DMS153 (cell line): ENCODE results near the gene ATP6V1B1.
A peak's percentile ranks its signal among the peaks of the same experiment; 100 is the strongest.

Source experiments
- DNase-seq: peaks from one replicate; lab custom pipeline; 2025; lab: John Stamatoyannopoulos, UW

ATP6V1B1 gene

DNA sequence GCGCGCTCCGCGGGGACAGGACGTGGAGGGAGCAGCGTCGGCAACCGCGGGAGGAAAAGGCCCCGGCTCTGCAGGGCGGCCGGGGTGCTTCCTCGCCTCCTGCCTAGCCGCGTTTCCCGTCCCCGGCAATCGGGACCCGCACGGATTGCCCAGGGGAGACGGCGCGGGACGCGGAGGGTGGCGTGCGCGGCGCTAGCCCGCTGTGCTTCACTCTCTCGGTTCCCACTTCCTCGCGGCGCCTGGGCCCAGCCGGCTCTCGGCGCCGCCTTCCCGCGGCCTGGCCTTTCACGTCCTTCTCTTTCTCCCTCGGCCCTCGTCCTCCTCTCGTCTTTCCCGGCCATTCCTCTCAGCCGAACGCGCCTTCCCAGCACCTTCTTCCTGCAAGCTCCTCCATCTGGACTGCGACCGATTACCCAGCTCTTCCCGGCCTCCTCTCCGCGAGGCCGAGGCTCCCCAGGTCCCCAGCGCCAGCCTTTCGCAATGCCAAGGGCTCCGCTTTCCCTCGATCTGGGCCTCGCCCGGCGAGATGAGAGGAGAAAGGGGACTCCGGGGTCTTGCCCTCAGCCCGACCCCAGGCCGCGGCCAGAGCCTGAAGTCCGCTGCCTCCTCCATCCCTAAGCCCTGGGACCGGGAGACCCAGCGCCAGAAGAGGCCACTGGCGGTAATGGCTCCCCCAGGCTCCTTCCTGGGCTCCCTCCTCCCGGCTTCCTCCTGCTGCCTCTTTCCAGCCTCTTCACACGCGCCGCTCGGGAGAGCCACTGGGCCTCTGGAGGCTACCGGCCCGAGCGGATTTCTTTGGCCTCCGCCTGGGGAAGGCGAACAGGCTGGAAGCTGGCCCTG lies 34.3 kb upstream of the ATP6V1B1 start:
- no peak for DNase-seq

- no peak for DNase-seq
Observed at GRCh38 chr2:70902067-70902442, 33.6 kb upstream of the ATP6V1B1 start.

- no peak for DNase-seq
Observed at GRCh38 chr2:70902579-70902978, 33.1 kb upstream of the ATP6V1B1 start.

- no peak for DNase-seq
Observed at GRCh38 chr2:70903171-70903570, 32.5 kb upstream of the ATP6V1B1 start.

- DNase-seq = no peak
Observed at GRCh38 chr2:70903641-70904340, 31.9 kb upstream of the ATP6V1B1 start.

DNA sequence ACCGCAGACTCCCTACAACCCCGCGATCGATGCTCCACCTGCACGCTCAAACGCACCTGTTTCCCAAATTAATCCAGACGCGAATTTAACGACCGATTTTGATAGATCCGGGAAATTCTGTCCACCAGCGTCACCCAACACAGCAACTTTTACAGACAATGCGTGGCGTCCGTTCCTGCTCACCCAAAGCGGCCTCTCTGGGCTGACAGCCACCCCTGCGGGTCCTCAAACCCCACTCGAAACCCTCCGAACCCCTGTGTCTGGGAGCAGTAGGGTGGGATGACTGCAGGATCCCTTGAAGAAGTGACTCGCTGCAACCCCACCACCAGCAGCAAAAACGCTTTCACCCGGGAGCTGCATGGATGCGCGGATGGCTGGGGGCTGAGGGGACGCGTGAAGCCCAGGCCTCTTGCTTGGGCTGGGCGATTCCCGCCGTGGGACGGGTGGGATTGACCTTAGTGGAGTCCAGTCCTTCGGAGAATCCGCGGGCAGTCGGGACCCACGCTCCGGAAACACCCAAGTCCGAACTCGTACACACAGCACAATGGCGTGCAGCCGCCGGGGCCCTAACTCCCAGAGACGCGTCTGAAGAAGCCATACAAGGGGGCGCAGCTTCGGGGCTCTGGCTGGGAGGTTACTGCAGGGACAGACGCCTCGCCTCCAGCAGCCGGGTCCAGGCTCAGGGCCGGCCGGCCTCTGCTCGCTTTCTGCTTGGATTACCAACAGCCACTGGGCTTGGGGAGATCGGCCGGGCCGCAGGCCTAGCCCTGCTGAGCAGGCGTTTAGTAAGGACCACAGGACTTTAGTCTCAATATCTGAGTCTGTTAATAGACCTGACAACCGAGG lies 31.1 kb upstream of the ATP6V1B1 start:
- DNase-seq = no peak

DNA sequence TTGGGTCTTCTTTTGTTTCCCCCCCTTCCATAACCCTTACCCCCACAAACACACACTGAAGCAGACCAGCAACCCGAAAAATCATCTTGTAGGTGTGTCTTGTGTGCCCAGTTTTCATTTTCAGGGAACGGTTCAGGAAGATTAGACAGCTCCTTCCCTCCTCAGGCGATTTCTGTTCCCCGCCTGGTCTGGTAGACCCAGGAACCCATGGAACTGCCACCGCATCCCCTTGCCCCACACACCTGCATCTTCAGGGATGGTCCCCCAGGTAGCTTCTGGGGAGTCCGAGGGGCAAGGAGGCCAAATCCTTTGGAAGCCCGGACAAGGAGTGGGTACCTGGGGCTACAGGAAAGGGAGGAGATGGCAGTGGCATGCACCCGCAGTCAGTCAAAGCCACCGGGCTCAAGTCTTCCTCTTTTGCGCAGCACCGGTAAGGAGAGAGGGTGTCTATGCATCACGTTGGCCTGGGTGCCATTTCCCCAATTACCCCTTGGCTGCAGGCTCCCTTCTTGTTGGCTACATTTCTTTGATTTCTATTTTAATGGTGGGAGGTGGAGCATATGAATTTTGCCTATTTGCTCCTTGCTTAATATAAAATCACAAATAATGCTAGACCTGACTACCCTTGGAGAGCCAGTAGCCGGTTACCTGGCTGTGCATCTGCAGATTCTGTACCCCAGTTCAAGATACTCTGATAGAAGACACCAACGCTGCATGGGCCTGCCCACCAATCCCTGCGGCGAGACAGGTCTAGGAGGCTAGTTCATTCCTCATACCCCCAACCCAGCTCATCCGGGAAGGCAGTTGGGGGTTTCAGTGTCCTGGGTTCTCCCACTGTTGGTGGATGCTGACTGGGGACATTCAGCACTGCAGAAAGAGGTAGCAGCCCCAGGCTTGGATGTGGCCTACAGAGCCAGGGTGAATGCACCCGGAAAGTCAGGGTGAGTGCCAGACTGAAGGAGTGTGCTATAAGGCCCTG lies 30.0 kb upstream of the ATP6V1B1 start:
- DNase-seq = no peak

GRCh38 chr2:70906439-70907005 lies 29.2 kb upstream of the ATP6V1B1 start:
- no peak for DNase-seq

DNA sequence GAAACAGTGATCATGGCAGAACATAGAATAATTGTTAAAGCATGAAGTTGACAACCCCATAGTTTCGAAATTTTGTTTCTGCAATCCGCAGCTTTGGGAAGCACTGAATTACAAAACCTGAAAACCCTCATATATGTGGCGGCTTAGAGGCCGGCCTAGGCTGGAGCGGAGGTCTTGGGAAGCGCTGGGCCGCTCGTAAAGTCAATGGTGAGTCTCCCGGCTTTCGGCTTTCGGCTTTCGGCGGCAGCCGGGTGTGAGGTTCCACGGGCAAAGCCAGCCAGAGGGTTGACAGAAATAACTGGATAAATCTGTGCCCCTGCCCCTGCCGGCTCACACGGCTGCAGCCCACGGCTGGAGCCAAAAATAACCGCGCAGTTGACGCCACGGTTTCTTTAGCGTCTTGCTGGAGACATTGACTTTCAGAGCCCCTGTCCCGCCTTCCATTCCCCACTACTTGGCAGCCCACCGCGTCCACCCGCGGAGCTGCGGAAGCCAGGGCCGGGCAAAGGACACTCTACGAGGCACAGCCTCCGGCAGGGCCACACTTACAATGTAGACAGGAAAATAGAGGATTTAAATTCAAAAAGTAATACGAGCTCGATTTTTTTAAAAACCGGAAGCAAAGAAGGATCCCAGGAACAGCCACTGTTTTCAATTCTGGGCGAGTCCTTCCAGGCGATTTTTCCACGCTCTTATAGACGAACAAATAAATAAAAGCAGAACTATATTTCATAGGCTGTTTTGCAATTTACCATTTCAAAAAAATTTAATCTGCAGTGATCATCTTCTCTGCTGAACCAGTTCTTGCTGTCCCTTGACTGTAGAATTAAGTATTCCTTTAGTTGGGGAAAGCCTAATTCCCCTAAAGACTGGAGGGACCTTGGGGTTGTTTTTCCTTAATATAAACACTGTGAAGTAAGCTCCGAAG lies 28.3 kb upstream of the ATP6V1B1 start:
- no peak for DNase-seq

DNA sequence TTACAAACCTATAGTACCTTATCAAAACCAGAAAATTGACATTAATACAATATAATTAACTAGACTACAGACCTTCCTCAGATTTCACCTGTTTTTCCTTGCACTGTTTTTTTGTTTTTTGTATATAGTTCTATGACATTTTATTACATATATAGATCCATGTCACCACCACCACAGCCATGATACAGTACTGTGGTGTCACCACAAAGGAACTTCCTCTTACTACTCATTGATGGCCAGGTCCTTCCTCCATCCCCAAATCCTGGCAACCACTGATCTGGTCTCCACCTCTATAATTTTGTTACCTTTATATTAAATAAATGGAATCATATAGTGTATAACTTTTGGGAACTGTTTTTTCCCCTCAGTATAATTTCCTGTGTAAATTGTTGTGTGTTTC lies 19.4 kb upstream of the ATP6V1B1 start:
- no peak for DNase-seq

- no peak for DNase-seq
Observed at GRCh38 chr2:70918016-70918415, 17.7 kb upstream of the ATP6V1B1 start.

DNA sequence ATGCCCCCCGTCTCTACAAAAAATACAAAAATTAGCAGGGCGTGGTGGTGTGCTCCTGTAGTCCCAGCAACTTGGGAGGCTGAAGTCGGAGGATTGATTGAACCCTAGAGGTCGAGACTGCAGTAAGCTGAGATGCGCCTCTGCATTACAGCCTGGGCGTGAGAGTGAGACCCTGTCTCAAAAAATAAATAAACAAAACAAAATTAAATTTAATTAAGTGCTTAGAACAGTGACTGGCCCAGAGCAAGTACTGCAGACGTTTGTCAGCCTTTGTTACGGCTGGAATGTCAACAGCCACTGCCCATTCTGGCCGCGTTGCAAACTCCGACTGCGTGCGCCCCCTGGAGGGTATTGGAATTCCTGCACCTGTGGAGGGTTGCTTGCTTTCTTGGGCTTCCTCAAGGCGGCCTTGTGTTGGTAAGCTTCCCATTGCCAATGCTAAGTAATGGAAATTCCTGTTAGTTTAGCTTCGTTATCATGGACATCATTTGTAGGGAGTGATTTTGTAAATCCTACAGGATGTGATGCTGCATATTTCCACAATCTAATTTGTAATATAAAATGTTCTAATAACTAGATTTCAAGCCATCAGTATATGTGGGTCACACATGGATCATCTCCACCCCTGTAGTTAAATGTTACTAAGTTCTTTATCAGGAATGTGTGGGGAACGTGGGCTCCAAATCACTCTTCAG lies 15.9 kb upstream of the ATP6V1B1 start:
- peak; percentile 37 for DNase-seq

DNA sequence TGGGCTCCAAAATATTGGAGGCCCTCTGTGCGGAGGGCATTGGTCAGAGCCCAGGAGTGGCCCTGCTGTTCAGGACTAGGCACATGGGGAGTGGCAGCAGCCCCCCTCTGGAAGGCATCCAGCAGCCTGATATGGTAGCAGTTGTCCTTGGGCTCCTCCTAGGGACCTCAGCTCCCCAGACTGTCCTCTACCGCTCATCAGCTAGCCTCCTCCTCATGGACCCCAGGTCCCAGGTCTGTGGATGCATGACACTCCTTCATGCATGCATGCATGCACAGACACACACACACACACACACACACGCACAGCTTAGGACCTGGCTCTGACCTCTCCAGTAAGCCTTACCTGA lies 15.4 kb upstream of the ATP6V1B1 start:
- no peak for DNase-seq

- DNase-seq = no peak
Observed at GRCh38 chr2:70921031-70921430, 14.7 kb upstream of the ATP6V1B1 start.

GRCh38 chr2:70921839-70922234 lies 13.9 kb upstream of the ATP6V1B1 start:
- no peak for DNase-seq

- no peak for DNase-seq
Observed at GRCh38 chr2:70922235-70923234, 13.2 kb upstream of the ATP6V1B1 start.

- DNase-seq = no peak
Observed at GRCh38 chr2:70923378-70924015, 12.2 kb upstream of the ATP6V1B1 start.

DNA sequence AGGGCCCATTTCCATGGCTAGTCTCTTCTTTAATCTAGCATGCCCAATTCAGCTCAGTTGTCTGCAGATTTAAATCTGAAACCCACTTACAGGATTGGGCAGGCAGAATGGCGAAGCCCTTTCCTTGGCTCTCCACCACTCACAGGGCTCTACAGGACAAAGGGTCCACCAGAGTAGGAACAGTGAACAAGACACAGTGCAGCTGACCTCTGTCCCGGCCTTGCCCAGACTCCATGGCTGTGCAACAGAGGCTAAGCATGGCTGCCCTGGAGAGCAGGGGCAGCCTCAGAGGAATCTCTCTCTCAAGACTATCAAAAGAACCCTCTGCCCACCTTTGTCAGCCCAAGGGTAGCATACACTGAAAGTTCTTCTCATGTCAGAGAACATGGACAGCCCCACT lies 9.7 kb upstream of the ATP6V1B1 start:
- no peak for DNase-seq
